ENCODE results near the gene CCM2L. TPM values are rescaled to one million over a fixed set of nuclear protein-coding genes. Genes with fewer than 3 reads are reported as not detected.
A peak's percentile ranks its signal among the peaks of the same experiment; 100 is the strongest.
"Not testable (repeated sequence)": the region's sequence is repeated elsewhere in the genome, so short reads cannot be mapped to it uniquely, and the experiment has no call there.

CCM2L gene
- total RNA-seq, 1 donor from 2014 or later = 2.9 TPM

DNA sequence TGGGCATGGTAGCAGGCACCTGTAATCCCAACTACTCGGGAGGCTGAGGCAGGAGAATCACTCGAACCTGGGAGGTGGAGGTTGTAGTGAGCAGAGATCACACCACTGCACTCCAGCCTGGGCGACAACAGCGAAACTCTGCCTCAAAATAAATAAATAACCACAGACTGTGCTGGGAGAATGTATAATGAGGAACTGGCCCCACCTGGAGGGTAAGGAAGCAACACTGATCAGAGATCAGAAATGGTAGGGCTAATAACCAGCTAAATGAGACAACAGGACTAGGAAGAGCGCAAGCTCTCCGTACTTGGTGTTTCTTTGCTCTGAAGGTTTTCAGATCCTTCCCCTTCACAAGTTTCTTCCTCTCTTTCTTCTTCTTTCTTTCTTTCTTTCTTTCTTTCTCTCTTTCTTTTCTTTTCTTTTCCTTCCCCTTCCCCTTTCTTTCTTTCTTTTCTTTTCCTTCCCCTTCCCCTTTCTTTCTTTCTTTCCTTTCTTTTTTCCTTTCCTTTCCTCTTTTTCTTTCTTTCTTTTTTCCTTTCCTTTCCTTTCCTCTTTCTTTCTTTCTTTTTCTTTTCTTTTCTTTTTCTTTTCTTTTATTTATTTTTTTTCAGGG lies 14.6 kb downstream of the CCM2L start:
- DNase-seq (ENCODE audit: low spot score in 2 of 2) = no peak
- no peak for FAIRE-seq

DNA sequence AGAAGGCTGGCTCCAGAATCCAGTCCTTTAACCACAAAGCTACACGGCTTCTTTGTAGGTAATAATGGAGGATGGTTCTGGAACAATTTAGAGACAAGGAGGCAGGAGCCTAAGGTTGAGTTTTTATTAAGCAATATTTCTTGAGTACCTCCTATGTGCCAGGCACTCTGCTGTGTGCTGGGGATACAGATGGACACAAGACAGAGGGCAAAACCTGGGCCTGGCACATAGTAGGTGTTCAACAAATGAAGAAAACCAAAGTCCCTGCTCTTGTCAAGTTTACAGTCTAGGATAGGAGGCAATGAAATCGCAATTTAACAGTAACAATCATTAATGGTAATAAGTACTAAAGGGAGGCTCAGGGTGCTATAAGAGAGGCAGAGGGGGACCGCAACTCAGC lies 17.4 kb downstream of the CCM2L start:
- DNase-seq (ENCODE audit: low spot score in 2 of 2) (no peak), FAIRE-seq (no peak)

- DNase-seq (ENCODE audit: low spot score in 2 of 2) (no peak), FAIRE-seq (no peak)
Measured at GRCh38 chr20:32028647-32029372, 18.6 kb downstream of the CCM2L start.

DNA sequence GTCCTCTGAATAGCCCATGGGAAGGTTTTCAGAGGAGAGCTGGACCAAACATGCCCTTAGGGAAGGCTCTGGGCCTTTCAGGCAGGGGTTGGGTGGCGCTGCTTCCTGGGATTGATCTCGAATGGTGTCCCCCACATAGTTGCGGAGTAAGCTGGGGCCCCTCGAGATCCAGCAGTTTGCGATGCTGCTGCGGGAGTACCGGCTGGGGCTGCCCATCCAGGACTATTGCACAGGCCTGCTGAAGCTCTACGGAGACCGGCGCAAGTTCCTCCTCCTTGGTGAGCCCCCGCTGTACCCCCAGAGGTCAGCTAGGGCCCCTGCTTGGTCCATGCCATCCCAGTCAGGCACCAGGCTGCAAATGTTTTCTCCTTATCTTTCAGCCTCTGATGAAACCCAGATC lies 19.3 kb downstream of the CCM2L start:
- FAIRE-seq (no peak), DNase-seq (ENCODE audit: low spot score in 2 of 2) (no peak)

DNA sequence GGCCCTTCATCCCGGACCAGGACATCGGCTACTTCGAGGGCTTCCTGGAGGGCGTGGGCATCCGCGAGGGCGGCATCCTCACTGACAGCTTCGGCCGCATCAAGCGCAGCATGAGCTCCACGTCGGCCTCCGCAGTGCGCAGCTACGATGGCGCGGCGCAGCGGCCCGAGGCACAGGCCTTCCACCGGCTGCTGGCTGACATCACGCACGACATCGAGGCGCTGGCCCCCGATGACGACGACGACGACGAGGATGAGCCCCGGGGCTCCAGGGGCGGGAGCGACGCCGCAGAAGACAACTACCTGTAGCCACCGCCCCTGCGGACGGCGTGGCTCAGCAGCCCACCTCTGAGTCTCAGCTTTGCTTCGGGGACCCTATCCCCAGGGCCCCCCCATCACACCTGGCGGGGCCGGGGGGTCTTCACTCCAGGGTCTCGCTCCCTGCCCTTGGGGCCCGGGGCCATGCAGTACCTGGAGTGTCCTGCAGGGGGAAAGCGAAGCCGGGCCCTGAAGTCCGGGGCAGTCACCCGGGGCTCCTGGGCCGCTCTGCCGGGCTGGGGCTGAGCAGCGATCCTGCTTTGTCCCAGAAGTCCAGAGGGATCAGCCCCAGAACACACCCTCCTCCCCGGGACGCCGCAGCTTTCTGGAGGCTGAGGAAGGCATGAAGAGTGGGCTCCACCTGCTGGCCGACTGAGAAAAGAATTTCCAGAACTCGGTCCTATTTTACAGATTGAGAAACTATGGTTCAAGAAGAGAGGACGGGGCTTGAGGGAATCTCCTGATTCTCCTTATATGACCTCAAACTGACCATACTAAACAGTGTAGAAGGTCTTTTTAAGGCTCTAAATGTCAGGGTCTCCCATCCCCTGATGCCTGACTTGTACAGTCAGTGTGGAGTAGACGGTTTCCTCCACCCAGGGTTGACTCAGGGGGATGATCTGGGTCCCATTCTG lies 21.0 kb downstream of the CCM2L start:
- no peak for FAIRE-seq
- peak; percentile 48 to 70 for DNase-seq (ENCODE audit: low spot score in 2 of 2)

GRCh38 chr20:32033316-32033715 lies 23.1 kb downstream of the CCM2L start:
- FAIRE-seq (no peak), DNase-seq (ENCODE audit: low spot score in 2 of 2) (no peak)

DNA sequence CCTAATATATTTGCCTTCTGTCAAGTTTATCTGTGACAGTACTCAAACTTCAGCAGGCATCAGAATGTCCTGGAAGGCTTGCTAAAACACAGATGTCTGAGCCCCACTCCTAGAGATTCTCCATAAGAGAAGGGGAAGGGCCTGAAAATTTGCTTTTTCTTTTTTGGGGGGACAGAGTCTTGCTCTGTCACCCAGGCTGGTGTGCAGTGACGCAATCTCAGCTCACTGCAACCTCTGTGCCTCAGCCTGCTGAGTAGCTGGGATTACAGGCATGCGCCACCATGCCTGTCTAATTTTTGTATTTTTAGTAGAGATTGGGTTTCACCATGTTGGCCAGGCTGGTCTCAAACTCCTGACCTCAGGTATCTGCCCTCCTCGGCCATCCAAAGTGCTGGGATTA lies 23.5 kb downstream of the CCM2L start:
- FAIRE-seq; DNase-seq (ENCODE audit: low spot score in 2 of 2): not testable (repeated sequence)

- DNase-seq (ENCODE audit: low spot score in 2 of 2) (no peak), FAIRE-seq (no peak)
Measured at GRCh38 chr20:32034581-32035425, 24.6 kb downstream of the CCM2L start.

DNA sequence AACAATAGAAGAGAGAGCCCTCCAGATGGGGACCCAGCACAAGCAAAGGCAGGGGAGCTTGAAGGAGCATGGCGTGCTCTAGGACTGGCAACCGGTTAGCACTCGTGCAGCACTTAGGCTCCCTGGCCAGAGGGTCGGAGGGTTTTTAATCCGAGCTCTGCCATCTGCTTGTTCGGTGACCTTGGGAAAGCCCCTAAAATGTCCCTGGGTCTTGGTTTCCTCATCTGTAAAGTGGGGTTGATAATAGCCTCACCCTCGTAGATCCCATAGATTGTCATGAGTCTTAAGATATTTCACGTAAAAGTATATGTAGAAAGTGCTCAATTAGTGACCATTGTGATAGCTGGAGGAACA lies 25.2 kb downstream of the CCM2L start:
- no peak for FAIRE-seq
- DNase-seq (ENCODE audit: low spot score in 2 of 2) = no peak

DNA sequence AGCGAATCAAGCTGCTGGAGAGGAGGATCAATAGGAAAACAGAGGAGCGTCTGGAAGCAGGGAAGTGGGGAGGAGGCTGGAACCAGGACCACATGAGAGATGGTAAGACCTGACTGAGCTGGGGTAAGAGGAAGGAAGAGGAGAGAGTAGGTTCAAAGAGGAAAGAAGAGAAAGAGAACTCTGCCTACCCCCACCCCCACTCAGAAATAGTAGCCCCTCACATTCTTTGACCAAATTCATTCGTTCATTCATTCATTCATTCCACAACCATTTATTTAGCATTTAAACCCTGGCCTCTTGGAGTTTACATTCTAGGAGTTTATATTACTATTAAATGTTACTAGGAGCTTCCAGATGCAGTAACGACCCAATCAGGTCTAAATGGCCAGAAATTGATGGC lies 26.0 kb downstream of the CCM2L start:
- no peak for FAIRE-seq
- no peak for DNase-seq (ENCODE audit: low spot score in 2 of 2)

- no peak for DNase-seq (ENCODE audit: low spot score in 2 of 2)
Measured at GRCh38 chr20:32036716-32037485, 26.7 kb downstream of the CCM2L start.

GRCh38 chr20:32037929-32038328 lies 27.7 kb downstream of the CCM2L start:
- FAIRE-seq (no peak), DNase-seq (ENCODE audit: low spot score in 2 of 2) (no peak)

More at GRCh38 chr20:32036716-32037485, 26.7 kb downstream of the CCM2L start:
- FAIRE-seq = no peak

GRCh38 chr20:32040142-32040953 lies 30.1 kb downstream of the CCM2L start:
- FAIRE-seq (no peak), DNase-seq (ENCODE audit: low spot score in 2 of 2) (no peak)

GRCh38 chr20:32045999-32046398 lies 35.8 kb downstream of the CCM2L start:
- DNase-seq (ENCODE audit: low spot score in 2 of 2) (no peak), FAIRE-seq (no peak)

DNA sequence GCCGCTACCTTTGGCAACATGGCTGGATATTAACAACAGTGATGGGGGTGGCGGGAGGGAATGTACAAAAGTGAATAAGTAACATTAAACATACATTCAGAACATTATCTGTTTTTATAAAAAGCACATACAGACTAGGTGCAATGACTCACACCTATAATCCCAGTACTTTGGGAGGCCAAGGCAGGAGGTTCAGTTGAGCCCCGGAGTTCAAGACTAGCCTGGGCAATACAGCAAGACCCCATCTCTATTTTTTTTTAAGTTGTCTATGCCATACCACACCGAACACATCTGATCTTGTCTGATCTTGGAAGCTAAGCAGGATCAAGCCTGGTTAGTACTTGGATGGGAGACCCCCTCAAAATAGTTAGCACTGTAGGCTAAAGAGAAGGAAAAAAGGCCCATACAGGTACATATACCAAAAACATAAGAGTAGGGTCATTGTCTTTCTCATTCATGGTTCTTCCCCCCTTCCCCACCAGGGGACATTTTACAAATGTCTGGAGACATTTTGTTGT lies 40.1 kb downstream of the CCM2L start:
- FAIRE-seq (no peak), DNase-seq (ENCODE audit: low spot score in 2 of 2) (no peak)

DNA sequence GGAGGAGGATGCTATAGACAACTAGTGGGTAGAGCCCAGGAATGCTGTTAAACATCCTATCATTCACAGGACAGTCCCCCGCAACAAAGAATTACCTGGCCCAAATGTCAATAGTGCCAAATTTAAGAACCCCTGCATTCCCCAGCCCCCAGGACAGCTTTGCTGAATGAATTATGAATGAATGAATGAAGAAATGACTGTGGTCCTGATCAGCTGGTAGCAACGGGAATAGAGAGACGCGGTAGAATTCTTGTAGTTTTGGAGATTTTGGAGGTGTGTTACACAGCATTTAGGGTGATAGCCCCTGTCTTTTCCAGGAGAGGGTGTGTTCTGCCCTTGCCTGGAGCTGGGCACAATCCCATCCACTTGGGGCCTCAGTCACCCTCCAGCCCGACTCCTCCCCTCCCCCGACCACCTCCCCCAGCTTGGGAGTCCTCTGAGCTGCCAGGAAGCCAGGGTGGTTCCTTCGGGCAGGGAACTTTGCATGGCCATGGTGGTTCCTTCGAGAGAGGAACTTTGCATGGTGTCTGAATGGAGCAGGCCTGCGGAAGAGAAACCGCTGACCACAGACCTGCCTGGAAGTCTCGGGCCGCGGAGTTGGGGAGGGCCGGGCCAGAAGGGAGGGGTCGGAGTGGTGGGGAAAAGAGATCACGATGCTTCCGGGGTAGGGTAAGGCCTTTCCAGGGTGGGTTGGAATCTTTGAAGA lies 40.8 kb downstream of the CCM2L start:
- no peak for DNase-seq (ENCODE audit: low spot score in 2 of 2)

GRCh38 chr20:32051720-32052089 lies 41.5 kb downstream of the CCM2L start:
- no peak for FAIRE-seq
- DNase-seq (ENCODE audit: low spot score in 2 of 2) = no peak

More for the DNA sequence above, 40.8 kb downstream of the CCM2L start:
- FAIRE-seq = no peak
